Measurements from ENCODE around the gene KSR1.

- TF ChIP-seq CTCF (IDR thresholded peaks at IDR 0.05; ENCODE audit: insufficient read depth, low read depth, low read length): no peak
- TF ChIP-seq EZH2 (IDR thresholded peaks at IDR 0.05; ENCODE audit: insufficient read depth, low read length): no peak
Observed at GRCh38 chr17:27540318-27541101, 84.3 kb downstream of the KSR1 start.
